Transverse colon (tissue), 4 donors: ENCODE data around the gene TENM4. TPM values are rescaled to one million over a fixed set of nuclear protein-coding genes. Genes with fewer than 3 reads are reported as not detected.

Source experiments
- DNase-seq: peaks from one replicate; pipeline ENCODE4 v3.0.0-alpha.2; 2019
- H3K27ac ChIP-seq, 4 donors: fragments of 200-600 bp; sonication (generic); 2 replicates each; pipeline ENCODE4 v1.5.1; 2016 to 2018; ENCODE audit warnings: inconsistent platforms in 4 of 4
- H3K27me3 ChIP-seq: fragments of 200-600 bp; sonication (generic); 2 replicates; pipeline ENCODE4 v1.5.1; 2017; ENCODE audit warnings: inconsistent platforms
- H3K36me3 ChIP-seq, 4 donors: fragments of 200-600 bp; sonication (generic); 2 replicates each; pipeline ENCODE4 v1.5.1; 2017 to 2019; ENCODE audit warnings: inconsistent platforms in 4 of 4
- H3K4me1 ChIP-seq, 4 donors: fragments of 200-600 bp; sonication (generic); 2 replicates each; pipeline ENCODE4 v1.5.1; 2017 to 2020; ENCODE audit warnings: inconsistent platforms in 4 of 4
- H3K4me3 ChIP-seq, 4 donors: fragments of 200-600 bp; sonication (generic); 1 replicate in 1 of 4; 2 replicates in 3 of 4; pipeline versions ENCODE4 v1.5.1 to v1.6.1; 2017 to 2019; ENCODE audit warnings: inconsistent platforms in 4 of 4
- H3K9me3 ChIP-seq, 2 donors: fragments of 200-600 bp; sonication (generic); 2 replicates each; pipeline ENCODE4 v1.5.1; 2017 to 2019; ENCODE audit warnings: inconsistent platforms in 2 of 2
- CTCF ChIP-seq, 5 experiments: fragments of 200-600 bp in 3 of 5; fragments of 450-650 bp in 2 of 5; sonication (generic) in 3 of 5; IDR thresholded peaks; 1 replicate in 2 of 5; 2 replicates in 3 of 5; pipeline ENCODE4 v1.5.1; 2016 to 2017; ENCODE audit warnings: antibody characterized with exemption in 5 of 5, inconsistent platforms in 3 of 5, mild to moderate bottlenecking in 2 of 5, moderate library complexity in 1 of 5
- EP300 ChIP-seq: sonication (generic); formaldehyde crosslinking; IDR thresholded peaks from one replicate; pipeline ENCODE4 v1.6.1; 2017; ENCODE audit warnings: antibody characterized with exemption, low read depth
- POLR2A ChIP-seq: fragments of 450-650 bp; IDR thresholded peaks from one replicate; pipeline ENCODE4 v1.6.1; 2016; ENCODE audit warnings: antibody characterized with exemption, mild to moderate bottlenecking, moderate library complexity
- POLR2AphosphoS5 ChIP-seq, 3 donors: sonication (generic); formaldehyde crosslinking; IDR thresholded peaks; one replicate each; pipeline ENCODE4 v1.6.1; 2016; ENCODE audit warnings: antibody characterized with exemption in 3 of 3
- WGBS, 2 donors: methylation state at CpG; one replicate each; pipeline ENCODE4 v1.1.5; 2018; ENCODE audit warnings: low coverage in 1 of 2; 5-methylcytosine and 5-hydroxymethylcytosine counted together
- in situ Hi-C, 4 donors: fragments of 200-750 bp; cut with MboI; loops; one replicate each; pipeline versions ENCODE4 v1.15.0 to v1.15.1; 2017; ENCODE audit warnings: low sequenced_read_pairs in 3 of 4, low pct_ligation_motif_present in 1 of 4, low pct_unique_long_range_greater_than_20kb in 1 of 4
- intact Hi-C: fragments of 100-400 bp; cut with DNase I; formaldehyde crosslinking; loops from one replicate; pipeline ENCODE4 v1.15.1; 2023; ENCODE audit warnings: low total_unique reads
- total RNA-seq, 4 donors: library from RNA; depleted of rRNA; stranded (reverse); fragments of >200 nt; gene quantifications; one replicate each; pipeline ENCODE4 v1.1.0, GENCODE V29; 2016

TENM4 gene
- total RNA-seq, 4 donors from 2014 or later: 0.14 to 0.79 (median 0.39) TPM

DNA sequence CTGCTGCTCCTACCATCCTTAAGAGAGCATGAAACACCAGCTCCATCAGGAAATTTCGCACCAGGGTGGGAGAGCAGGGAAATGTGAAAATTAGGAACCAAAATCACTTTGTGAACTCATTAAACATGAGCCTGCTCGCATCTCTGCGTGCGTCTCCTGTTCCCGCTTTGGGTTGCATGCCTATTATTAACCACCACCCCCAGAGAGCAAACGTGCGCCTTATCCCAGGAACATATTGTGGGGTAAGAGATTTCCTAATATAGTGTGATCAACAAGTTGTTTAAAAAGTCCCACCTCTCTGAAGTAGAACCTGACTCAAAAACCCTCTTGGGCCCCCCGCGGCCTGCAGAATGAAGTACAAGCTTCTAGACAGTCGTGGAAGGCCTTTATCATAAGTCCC is 115.0 kb downstream of the TENM4 start:
- Histone ChIP-seq H3K4me3 (no peak overlapping the region), H3K36me3 (no peaks in the 10 kb centered on the region), H3K4me1 (no peaks in the 10 kb centered on the region), H3K9me3 (no peaks in the 10 kb centered on the region), H3K27me3 (no peaks in the 10 kb centered on the region), H3K27ac (no peak overlapping the region)
- WGBS, 2 donors: 79 to 93% methylated on average over 6 to 10 of the region's 10 CpGs
- no peak for TF ChIP-seq POLR2A
- intact Hi-C loops: no loop called here
- DNase-seq: no peak
- in situ Hi-C loops: loop anchor here in 1 of 4 donors (10.0 kb wide), 1 partner anchor 59 kb away; no protein-coding TSS in a partner anchor

- in situ Hi-C loops (loop anchor here in 1 of 4 donors (10.0 kb wide), 1 partner anchor 64 kb away; no protein-coding TSS in a partner anchor), intact Hi-C loops (no loop called here)
- TF ChIP-seq CTCF (IDR thresholded peaks at IDR 0.05) (no peak), EP300 (no peak), POLR2AphosphoS5 (IDR thresholded peaks at IDR 0.05) (no peak), POLR2A (no peak)
- Histone ChIP-seq H3K27me3 (no peaks in the 10 kb centered on the region), H3K36me3 (no peaks in the 10 kb centered on the region), H3K9me3 (no peaks in the 10 kb centered on the region), H3K27ac (no peak overlapping the region), H3K4me3 (no peak overlapping the region), H3K4me1 (no peaks in the 10 kb centered on the region)
- DNase-seq: no peak
- 53 to 74% methylated on average over 2 to 6 of the region's 6 CpGs for WGBS, 2 donors
Measured at GRCh38 chr11:79321263-79321662, 119.6 kb downstream of the TENM4 start.

GRCh38 chr11:79314906-79315689 is 125.7 kb downstream of the TENM4 start:
- no peaks in the 10 kb centered on the region for H3K27me3 ChIP-seq
- TF ChIP-seq CTCF (IDR thresholded peaks at IDR 0.05): no peak
- TF ChIP-seq EP300: no peak
- TF ChIP-seq POLR2A: no peak
- no peak for TF ChIP-seq POLR2AphosphoS5 (IDR thresholded peaks at IDR 0.05)
- 62 to 82% methylated on average over 5 to 7 of the region's 8 CpGs for WGBS, 2 donors
- no peaks in the 10 kb centered on the region for H3K4me1 ChIP-seq
- no peak overlapping the region for H3K4me3 ChIP-seq
- DNase-seq: no peak
- H3K36me3 ChIP-seq: no peaks in the 10 kb centered on the region
- H3K9me3 ChIP-seq: no peaks in the 10 kb centered on the region
- intact Hi-C loops (no loop called here), in situ Hi-C loops (no loop called here)
- no peak overlapping the region for H3K27ac ChIP-seq

DNA sequence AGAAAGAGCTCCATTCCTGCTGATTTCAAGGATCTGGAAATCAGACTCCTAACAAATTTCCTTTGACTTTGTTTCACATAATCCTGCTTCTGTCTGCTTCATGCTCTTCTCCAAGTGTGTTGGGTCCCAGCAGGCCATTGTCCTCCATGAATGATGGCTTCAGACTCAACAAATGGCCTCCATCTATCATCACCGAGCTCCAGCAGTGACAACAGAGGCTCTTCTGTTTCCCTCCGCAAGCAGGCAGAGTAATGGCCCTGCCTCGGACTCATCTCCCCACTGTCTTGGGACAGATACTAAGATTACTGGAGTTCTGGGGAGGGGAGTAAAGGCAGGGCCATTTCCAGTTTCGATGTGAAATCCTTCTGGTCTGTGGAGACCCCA is 127.3 kb downstream of the TENM4 start:
- intact Hi-C loops (no loop called here), in situ Hi-C loops (no loop called here)
- Histone ChIP-seq H3K4me1 (no peaks in the 10 kb centered on the region), H3K9me3 (no peaks in the 10 kb centered on the region), H3K36me3 (no peaks in the 10 kb centered on the region), H3K27me3 (no peaks in the 10 kb centered on the region), H3K27ac (no peak overlapping the region), H3K4me3 (no peak overlapping the region)
- TF ChIP-seq CTCF (IDR thresholded peaks at IDR 0.05) (no peak), POLR2AphosphoS5 (IDR thresholded peaks at IDR 0.05) (no peak), POLR2A (no peak), EP300 (no peak)
- no peak for DNase-seq
- WGBS, 2 donors: 81 to 83% methylated on average over 3 to 4 of the region's 4 CpGs
